IMR-90 (cell line): ENCODE measurements around the gene TFRC. TPM values are rescaled to one million over a fixed set of nuclear protein-coding genes. Genes with fewer than 3 reads are reported as not detected.

Experiments used
- ATAC-seq: fragments of 200-7000 bp; cut with Tn5 transposase; 2 replicates; pipeline ENCODE4 v1.9.1; 2020; ENCODE audit warnings: low read depth, mild to moderate bottlenecking, moderate library complexity
- BruUV-seq: library from RNA; stranded (reverse); fragments of 400-500 nt; replicated peaks from 2 replicates; lab custom pipeline; 2021; lab: Mats Ljungman, UMichigan
- CTCF ChIA-PET: fragments of 300-600 bp; formaldehyde crosslinking; extraction: SDS; loops from one replicate; lab custom pipeline; 2021; ENCODE audit warnings: antibody characterized with exemption; lab: Yijun Ruan, JAX
- POLR2A ChIA-PET: fragments of 300-600 bp; sonication (Branson Sonifier 250); formaldehyde crosslinking; loops from one replicate; lab custom pipeline; 2022; ENCODE audit warnings: antibody characterized with exemption; ENCODE audit not compliant: unreplicated experiment; lab: Charles Lee
- DNase-seq: peaks from one replicate; pipeline ENCODE4 v3.0.0; 2013
- H2AFZ ChIP-seq: replicated peaks from 2 replicates; pipeline ENCODE3; 2013; ENCODE audit warnings: low read length, mild to moderate bottlenecking; ENCODE audit not compliant: poor library complexity
- H2AK5ac ChIP-seq: 2 replicates; pipeline ENCODE4 v1.6.1; 2013; ENCODE audit warnings: low read depth, low read length, inconsistent platforms
- H2AK9ac ChIP-seq: replicated peaks from 2 replicates; pipeline ENCODE3; 2013; ENCODE audit warnings: mild to moderate bottlenecking, low read depth, low read length, moderate library complexity; ENCODE audit not compliant: poor library complexity
- H2BK120ac ChIP-seq: 2 replicates; pipeline ENCODE4 v1.6.1; 2013; ENCODE audit warnings: low read depth, low read length, inconsistent platforms
- H2BK15ac ChIP-seq: 3 replicates; pipeline ENCODE4 v1.6.1; 2013; ENCODE audit warnings: low read depth, low read length, inconsistent platforms
- H2BK20ac ChIP-seq: 2 replicates; pipeline ENCODE4 v1.6.1; 2013; ENCODE audit warnings: low read depth, mild to moderate bottlenecking, inconsistent platforms, low read length, moderate library complexity
- H2BK5ac ChIP-seq: 2 replicates; pipeline ENCODE4 v1.6.1; 2013; ENCODE audit warnings: mild to moderate bottlenecking, low read depth, low read length, inconsistent platforms; ENCODE audit not compliant: poor library complexity, severe bottlenecking
- H3K14ac ChIP-seq: replicated peaks from 2 replicates; pipeline ENCODE4 v1.6.1; 2013; ENCODE audit warnings: low read depth, low read length, inconsistent platforms
- H3K18ac ChIP-seq: 2 replicates; pipeline ENCODE4 v1.6.1; 2013; ENCODE audit warnings: low read depth, low read length, control low read depth
- H3K23ac ChIP-seq: 2 replicates; pipeline ENCODE4 v1.6.1; 2013; ENCODE audit warnings: low read depth, low read length, inconsistent platforms
- H3K27ac ChIP-seq: 2 replicates; pipeline ENCODE4 v1.5.1; 2013; ENCODE audit warnings: mild to moderate bottlenecking, control low read depth, low read length; ENCODE audit not compliant: insufficient read depth
- H3K27me3 ChIP-seq: 2 replicates; pipeline ENCODE4 v1.6.1; 2013; ENCODE audit warnings: low read length; ENCODE audit not compliant: control insufficient read depth, insufficient read depth
- H3K36me3 ChIP-seq: 2 replicates; pipeline ENCODE4 v1.6.1; 2013; ENCODE audit warnings: low read length, mixed read lengths; ENCODE audit not compliant: control insufficient read depth, insufficient read depth
- H3K4ac ChIP-seq: 2 replicates; pipeline ENCODE4 v1.6.1; 2013; ENCODE audit warnings: low read depth, low read length, inconsistent platforms
- H3K4me1 ChIP-seq: 2 replicates; pipeline ENCODE4 v1.6.1; 2013; ENCODE audit warnings: low read length, mixed read lengths; ENCODE audit not compliant: control insufficient read depth, insufficient read depth
- H3K4me2 ChIP-seq: 2 replicates; pipeline ENCODE4 v1.6.1; 2013; ENCODE audit warnings: low read depth, mild to moderate bottlenecking, control low read depth, low read length, moderate library complexity
- H3K4me3 ChIP-seq: 2 replicates; pipeline ENCODE4 v1.5.1; 2013; ENCODE audit warnings: low read depth, mild to moderate bottlenecking, control low read depth, low read length, moderate library complexity; ENCODE audit not compliant: insufficient read depth
- H3K56ac ChIP-seq: 2 replicates; pipeline ENCODE4 v1.6.1; 2013; ENCODE audit warnings: low read length, inconsistent platforms; ENCODE audit not compliant: insufficient read depth; ENCODE audit errors: extremely low read depth
- H3K79me1 ChIP-seq, 2 experiments: 2 replicates each; pipeline ENCODE4 v1.6.1; 2013; ENCODE audit warnings: low read length in 2 of 2, inconsistent platforms in 1 of 2, low read depth in 1 of 2
- H3K9ac ChIP-seq: 2 replicates; pipeline ENCODE4 v1.6.1; 2013; ENCODE audit warnings: low read depth, low read length, control low read depth
- H3K9me1 ChIP-seq: 2 replicates; pipeline ENCODE4 v1.6.1; 2013; ENCODE audit warnings: low read length, inconsistent platforms; ENCODE audit not compliant: insufficient read depth
- H3K9me3 ChIP-seq: 2 replicates; pipeline ENCODE4 v1.6.1; 2013; ENCODE audit warnings: low read length; ENCODE audit not compliant: control insufficient read depth, insufficient read depth
- H4K20me1 ChIP-seq: 2 replicates; pipeline ENCODE4 v1.6.1; 2013; ENCODE audit warnings: low read length, inconsistent platforms; ENCODE audit not compliant: insufficient read depth
- H4K5ac ChIP-seq: 2 replicates; pipeline ENCODE4 v1.6.1; 2013; ENCODE audit warnings: mild to moderate bottlenecking, low read depth, low read length, control low read depth
- H4K8ac ChIP-seq, 2 experiments: 2 replicates each; pipeline ENCODE4 v1.6.1; 2013; ENCODE audit warnings: low read depth in 2 of 2, low read length in 2 of 2, control low read depth in 1 of 2, inconsistent platforms in 1 of 2
- H4K91ac ChIP-seq: 2 replicates; pipeline ENCODE4 v1.6.1; 2013; ENCODE audit warnings: low read depth, low read length, inconsistent platforms; ENCODE audit not compliant: insufficient read depth
- MAZ ChIP-seq: IDR thresholded peaks from 2 replicates; pipeline ENCODE4 v1.6.1; 2012; ENCODE audit warnings: low read depth, mild to moderate bottlenecking, low read length, improper control_type of control experiment, moderate library complexity, borderline replicate concordance
- POLR2A ChIP-seq: IDR thresholded peaks from 2 replicates; pipeline ENCODE4 v1.6.1; 2012; ENCODE audit warnings: mild to moderate bottlenecking, low read depth, low read length
- RCOR1 ChIP-seq: IDR thresholded peaks from 2 replicates; pipeline ENCODE4 v1.6.1; 2012; ENCODE audit warnings: mild to moderate bottlenecking, low read length, improper control_type of control experiment; ENCODE audit not compliant: insufficient replicate concordance
- RFX5 ChIP-seq: IDR thresholded peaks from 2 replicates; pipeline ENCODE4 v1.8.0; 2012; ENCODE audit warnings: low read depth, mild to moderate bottlenecking, low read length, moderate library complexity
- SMC3 ChIP-seq: fragments of 150-350 bp; IDR thresholded peaks from 2 replicates; pipeline ENCODE4 v1.6.1; 2016; ENCODE audit warnings: low read depth, mild to moderate bottlenecking, antibody characterized with exemption, low read length, moderate library complexity
- WGBS, 2 experiments: methylation state at CpG; one replicate each; pipeline versions ENCODE4 v1.1.5 to v1.1.7; 2013; ENCODE audit warnings: missing lambda C conversion rate in 2 of 2; ENCODE audit not compliant: insufficient read length in 1 of 2; ENCODE audit errors: extremely low coverage in 2 of 2; 5-methylcytosine and 5-hydroxymethylcytosine counted together
- dilution Hi-C: fragments of 300-500 bp; cut with HindIII; formaldehyde crosslinking; loops from one replicate; pipeline ENCODE4 v1.14.3; 2018; ENCODE audit warnings: low sequenced_read_pairs; ENCODE audit not compliant: unreplicated experiment
- in situ Hi-C: fragments of 300-500 bp; cut with MboI; formaldehyde crosslinking; loops from 3 replicates; pipeline ENCODE4 v1.14.3; 2019; ENCODE audit warnings: low sequenced_read_pairs, inconsistent platforms, mixed read lengths
- intact Hi-C: fragments of 100-400 bp; cut with micrococcal nuclease; formaldehyde crosslinking; loops from 2 replicates; pipeline ENCODE4 v1.10.0; 2022
- polyA plus RNA-seq, 3 experiments: library from polyadenylated mRNA; depleted of rRNA; stranded (reverse); fragments of >200 nt; gene quantifications; 2 replicates each; pipeline ENCODE4 v1.2.3, GENCODE V29; 2012; ENCODE audit warnings: low replicate concordance in 1 of 3
- total RNA-seq: library from RNA; depleted of rRNA; stranded (reverse); fragments of >200 nt; gene quantifications from 2 replicates; pipeline ENCODE4 v1.2.3, GENCODE V29; 2012

TFRC gene
- total and polyA plus RNA-seq, 2 of the 4 experiments (the other 2 are of a cell fraction) = 78.6 to 156 TPM

DNA sequence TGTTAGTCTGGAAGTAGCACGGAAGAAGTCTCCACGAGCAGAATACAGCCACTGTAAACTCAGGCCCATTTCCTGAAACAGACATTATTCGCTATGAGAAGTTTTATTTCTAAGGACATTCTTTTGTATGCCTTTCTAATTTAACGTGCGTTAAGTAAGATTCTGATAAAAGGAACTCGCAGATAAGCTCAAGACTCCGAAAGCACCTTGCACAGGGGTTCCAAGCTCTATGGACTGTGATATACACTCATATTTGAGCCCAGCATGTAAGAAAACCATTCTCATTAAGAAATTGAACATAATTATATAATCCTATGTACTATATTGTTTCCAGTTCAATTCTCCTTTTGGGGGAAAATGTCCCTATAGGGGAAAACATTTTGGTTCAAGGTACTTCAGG, 28.4 kb downstream of the TFRC start:
- Histone ChIP-seq H3K56ac (no peak overlapping the region), H4K5ac (no peak overlapping the region), H3K23ac (no peak overlapping the region), H2AFZ (no peak overlapping the region), H2BK5ac (no peak overlapping the region), H3K9ac (no peak overlapping the region), H3K79me1 (no peaks in the 10 kb centered on the region), H4K20me1 (no peaks in the 10 kb centered on the region), H2AK9ac (no peak overlapping the region), H3K27ac (no peak overlapping the region), H3K4me1 (peaks cover 2% of the 10 kb centered on the region; the same call in 1 of the 2 replicates), H3K36me3 (peaks cover 59% of the 10 kb centered on the region), H2BK20ac (no peak overlapping the region), H2BK120ac (no peak overlapping the region), H3K14ac (no peak overlapping the region), H3K9me3 (no peaks in the 10 kb centered on the region), H3K4me3 (no peak overlapping the region), H2AK5ac (no peak overlapping the region), H2BK15ac (no peak overlapping the region), H3K9me1 (peaks cover 2% of the 10 kb centered on the region; the same call in 1 of the 2 replicates), H4K8ac (no peak overlapping the region), H4K91ac (no peak overlapping the region), H3K4me2 (no peak overlapping the region), H3K18ac (no peak overlapping the region), H3K27me3 (no peaks in the 10 kb centered on the region), H3K4ac (no peak overlapping the region)
- intact Hi-C loops = no loop called here
- ATAC-seq (no peak), DNase-seq (no peak)
- WGBS, 2 experiments = 100% methylated on average over 4 of the region's 7 CpGs; no CpG with 5 or more reads in 1 of the 2 experiments
- dilution Hi-C loops = loop anchor here (25.0 kb wide), 1 partner anchor 134 kb away; no protein-coding TSS in a partner anchor
- POLR2A ChIA-PET = no interaction called here
- BruUV-seq = no TSS peak
- in situ Hi-C loops = no loop called here
- CTCF ChIA-PET = no interaction called here
- TF ChIP-seq SMC3 = no peak
- no peak for TF ChIP-seq MAZ
- TF ChIP-seq POLR2A = no peak
- TF ChIP-seq RFX5 = no peak
- no peak for TF ChIP-seq RCOR1
